Endothelial cell of umbilical vein (primary cell): ENCODE measurements around the gene MAEL. TPM values are rescaled to one million over a fixed set of nuclear protein-coding genes. Genes with fewer than 3 reads are reported as not detected.

ENCODE experiments used
- BruUV-seq: library from RNA; stranded (reverse); fragments of 400-500 nt; replicated peaks from 2 replicates; lab custom pipeline; 2021; lab: Mats Ljungman, UMichigan
- CTCF ChIA-PET: fragments of 300-600, 350-600 bp; sonication (Branson Sonifier 250); formaldehyde crosslinking; loops from one replicate; lab custom pipeline; 2021; ENCODE audit warnings: antibody characterized with exemption, inconsistent platforms; lab: Charles Lee
- POLR2A ChIA-PET: fragments of 300-600, 350-600 bp; sonication (Branson Sonifier 250); formaldehyde crosslinking; loops from one replicate; lab custom pipeline; 2021; ENCODE audit warnings: antibody characterized with exemption, inconsistent platforms; lab: Charles Lee
- DNase-seq: peaks from one replicate; pipeline ENCODE4 v3.0.0-alpha.2; 2011; ENCODE audit warnings: low read depth, low spot score
- FAIRE-seq: peaks from 2 replicates; lab custom pipeline; 2011; peaks lifted over from hg19 to GRCh38; lab: Jason Lieb, UNC
- H2AFZ ChIP-seq: 2 replicates; pipeline ENCODE4 v1.6.0; 2012; ENCODE audit warnings: low read depth, low read length, control low read depth, inconsistent platforms
- H3K27ac ChIP-seq: 2 replicates; pipeline ENCODE4 v1.5.1; 2011; ENCODE audit warnings: low read depth, mild to moderate bottlenecking, control low read depth, low read length, moderate library complexity; ENCODE audit not compliant: insufficient read depth
- H3K27me3 ChIP-seq, 2 experiments: 2 replicates each; pipeline versions ENCODE4 v1.6.0 to v1.6.1; 2011; ENCODE audit warnings: low read length in 2 of 2, mixed read lengths in 1 of 2; ENCODE audit not compliant: control insufficient read depth in 2 of 2, insufficient read depth in 2 of 2
- H3K36me3 ChIP-seq, 2 experiments: 2 replicates in 1 of 2; 3 replicates in 1 of 2; pipeline ENCODE4 v1.5.1; 2011; ENCODE audit warnings: low read length in 2 of 2, mild to moderate bottlenecking in 1 of 2, moderate library complexity in 1 of 2; ENCODE audit not compliant: control insufficient read depth in 2 of 2, insufficient read depth in 2 of 2; ENCODE audit errors: extremely low read depth in 1 of 2
- H3K4me1 ChIP-seq: 3 replicates; pipeline ENCODE4 v1.5.1; 2011; ENCODE audit warnings: mild to moderate bottlenecking, low read length; ENCODE audit not compliant: control insufficient read depth, insufficient read depth; ENCODE audit errors: extremely low read depth
- H3K4me2 ChIP-seq: 2 replicates; pipeline ENCODE4 v1.6.1; 2011; ENCODE audit warnings: low read length, control low read depth, mixed read lengths; ENCODE audit not compliant: insufficient read depth
- H3K4me3 ChIP-seq, 3 experiments: fragments of 200-600 bp in 1 of 3; sonication (generic), shearing (Covaris generic) in 1 of 3; replicated peaks in 1 of 3; 2 replicates each; pipeline ENCODE4 v1.5.1; 2011 to 2016; ENCODE audit warnings: control low read depth in 3 of 3, low read length in 3 of 3, mild to moderate bottlenecking in 2 of 3, inconsistent platforms in 1 of 3, low read depth in 1 of 3, moderate library complexity in 1 of 3; ENCODE audit not compliant: insufficient read depth in 1 of 3
- H3K79me2 ChIP-seq: 2 replicates; pipeline ENCODE4 v1.6.0; 2012; ENCODE audit warnings: low read length, inconsistent platforms; ENCODE audit not compliant: control insufficient read depth, insufficient read depth
- H3K9ac ChIP-seq: replicated peaks from 2 replicates; pipeline ENCODE3; 2011; ENCODE audit warnings: low read length, control low read depth; ENCODE audit not compliant: insufficient read depth; ENCODE audit errors: extremely low read depth
- H3K9me1 ChIP-seq: replicated peaks from 3 replicates; pipeline ENCODE4 v1.6.0; 2011; ENCODE audit warnings: mild to moderate bottlenecking, low read length; ENCODE audit not compliant: control insufficient read depth, insufficient read depth; ENCODE audit errors: extremely low read depth
- H3K9me3 ChIP-seq: replicated peaks from 2 replicates; pipeline ENCODE4 v1.5.1; 2012; ENCODE audit warnings: low read length, inconsistent platforms; ENCODE audit not compliant: control insufficient read depth, insufficient read depth
- H4K20me1 ChIP-seq: replicated peaks from 2 replicates; pipeline ENCODE3; 2011; ENCODE audit warnings: mild to moderate bottlenecking, low read length; ENCODE audit not compliant: control insufficient read depth, insufficient read depth; ENCODE audit errors: extremely low read depth
- EZH2 ChIP-seq: IDR thresholded peaks from 2 replicates; pipeline ENCODE4 v1.6.1; 2012; ENCODE audit warnings: borderline replicate concordance, low read depth, mild to moderate bottlenecking, moderate library complexity, low read length, inconsistent platforms; ENCODE audit not compliant: severe bottlenecking
- FOS ChIP-seq: IDR thresholded peaks from 2 replicates; pipeline ENCODE4 v1.6.1; 2011; ENCODE audit warnings: mild to moderate bottlenecking, low read length, moderate library complexity, borderline replicate concordance; ENCODE audit not compliant: insufficient read depth
- GATA2 ChIP-seq: IDR thresholded peaks from 2 replicates; pipeline ENCODE4 v1.7.0; 2011; ENCODE audit warnings: low read depth, mild to moderate bottlenecking, moderate library complexity, mixed read lengths, low read length; ENCODE audit not compliant: insufficient read length, insufficient read depth
- JUN ChIP-seq: IDR thresholded peaks from 2 replicates; pipeline ENCODE4 v1.6.1; 2011; ENCODE audit warnings: borderline replicate concordance, low read depth; ENCODE audit not compliant: insufficient read length, insufficient read depth
- MYC ChIP-seq: IDR thresholded peaks from one replicate; pipeline ENCODE4 v1.6.1; 2011; ENCODE audit warnings: mild to moderate bottlenecking, low read depth, low read length
- POLR2A ChIP-seq: IDR thresholded peaks from 2 replicates; pipeline ENCODE4 v1.6.1; 2012; ENCODE audit warnings: low read depth, mild to moderate bottlenecking, control low read depth, low read length
- POLR2AphosphoS5 ChIP-seq: IDR thresholded peaks from 2 replicates; pipeline ENCODE4 v1.6.1; 2012; ENCODE audit warnings: low read depth, mild to moderate bottlenecking, control low read depth, low read length, moderate library complexity; ENCODE audit not compliant: insufficient read depth
- dilution Hi-C: fragments of 300-500 bp; cut with MboI; formaldehyde crosslinking; loops from one replicate; pipeline ENCODE4 v1.15.0; 2019; ENCODE audit warnings: low sequenced_read_pairs; ENCODE audit not compliant: extremely low pct_ligation_motif_present
- intact Hi-C: fragments of 100-400 bp; cut with micrococcal nuclease; formaldehyde crosslinking; loops from one replicate; pipeline ENCODE4 v1.10.0; 2022
- polyA plus RNA-seq, 4 experiments: library from polyadenylated mRNA; depleted of rRNA in 3 of 4; stranded (reverse) in 3 of 4; unstranded in 1 of 4; fragments of >200 nt; gene quantifications; 2 replicates each; pipeline versions ENCODE4 v1.2.1 to v1.2.3, GENCODE V29; 2011 to 2012; ENCODE audit warnings: missing spikeins in 1 of 4
- total RNA-seq: library from RNA; stranded (reverse); gene quantifications from 2 replicates; pipeline ENCODE4 v1.2.3, GENCODE V29; 2021
- TF ChIP-seq, protein P1 (sequence below): IDR thresholded peaks from 2 replicates; pipeline ENCODE4 v1.6.1; 2011; ENCODE audit not compliant: insufficient read depth, insufficient read length
- TF ChIP-seq, protein P2 (sequence below), 2 donors: IDR thresholded peaks; 1 replicate in 1 of 2; 2 replicates in 1 of 2; pipeline ENCODE4 v1.5.1; 2011; ENCODE audit warnings: low read length in 2 of 2, mild to moderate bottlenecking in 2 of 2, moderate library complexity in 2 of 2, control low read depth in 1 of 2, inconsistent platforms in 1 of 2, low read depth in 1 of 2; ENCODE audit not compliant: insufficient read depth in 1 of 2; ENCODE audit errors: extremely low read depth in 1 of 2

Gene MAEL
- total and polyA plus RNA-seq, 2 donors (not counting 3 experiments of a cell fraction or from before 2014, with no cell fraction given) = 0.04 TPM; not detected in 1

DNA sequence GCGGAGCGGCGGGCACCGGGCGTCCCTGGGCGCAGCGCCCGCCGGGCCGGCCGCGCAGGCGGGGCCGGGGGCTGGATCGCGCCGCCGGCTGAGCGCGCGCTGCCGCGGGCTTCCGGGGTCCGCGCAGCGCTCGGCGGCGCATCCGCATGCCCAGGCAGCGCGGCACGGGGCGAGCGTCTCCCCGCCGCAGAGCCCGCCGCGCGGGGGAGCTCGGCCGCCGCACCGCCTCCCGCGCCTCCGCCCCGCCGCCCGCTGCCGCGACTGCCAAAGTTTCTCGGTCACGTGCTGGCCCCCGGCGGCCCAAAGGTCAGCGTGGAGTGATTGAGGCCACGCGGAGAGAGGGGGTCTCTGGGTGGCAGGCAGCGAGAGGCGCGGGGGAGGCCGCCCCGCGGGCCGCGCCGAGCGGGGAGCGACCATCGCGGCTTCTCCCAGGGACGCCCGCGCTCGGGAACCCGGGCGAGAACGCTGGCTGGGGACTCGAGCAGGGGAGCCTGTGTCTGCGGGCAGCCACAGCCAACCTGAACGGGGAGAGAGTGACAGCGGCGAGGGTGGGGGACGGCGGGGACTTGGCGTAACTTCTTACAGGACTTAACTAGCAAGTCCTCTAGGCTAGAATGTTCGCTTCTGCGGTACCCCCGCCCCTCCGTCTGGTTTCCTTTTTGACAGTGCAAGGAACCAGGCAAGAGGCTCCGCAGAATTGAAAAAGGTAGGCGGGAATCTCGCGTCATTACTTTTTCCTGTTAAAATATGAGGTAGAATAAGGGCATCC lies 13.5 kb upstream of the MAEL start, which contains the start of gene ILDR2:
Gene ILDR2 (minus strand): TSS at position 180 of the 769 bp plus-strand sequence. CDS start 272 bp downstream, outside the sequence.
- peak within 1 kb of the TSS; percentile 34 to 39 (median 35) for H3K4me3 ChIP-seq
- H3K9ac ChIP-seq = no peak within 1 kb of the TSS
- ChIA-PET POLR2A (no interaction called here), CTCF (no interaction called here)
- peaks cover 5% of the 10 kb centered on the region for H3K4me1 ChIP-seq
- no peaks in the 10 kb centered on the region for H3K9me1 ChIP-seq
- intact Hi-C loops (no loop called here), dilution Hi-C loops (no loop called here)
- no peaks in the 10 kb centered on the region for H3K36me3 ChIP-seq
- peak within 1 kb of the TSS; percentile 66 for H2AFZ ChIP-seq
- H3K4me2 ChIP-seq = peak within 1 kb of the TSS; percentile 63
- DNase-seq = peak; percentile 10
- peak; percentile 47 for TF ChIP-seq EZH2
- TF ChIP-seq, protein P1, sequence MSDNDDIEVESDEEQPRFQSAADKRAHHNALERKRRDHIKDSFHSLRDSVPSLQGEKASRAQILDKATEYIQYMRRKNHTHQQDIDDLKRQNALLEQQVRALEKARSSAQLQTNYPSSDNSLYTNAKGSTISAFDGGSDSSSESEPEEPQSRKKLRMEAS = no peak
- no peak within 1 kb of the TSS for H3K27ac ChIP-seq
- H3K27me3 ChIP-seq = peaks cover 29 to 38% of the 10 kb centered on the region in 2 experiments
- peak; percentile 49 for FAIRE-seq
- BruUV-seq = no TSS peak
- H3K79me2 ChIP-seq = no peaks in the 10 kb centered on the region
- H4K20me1 ChIP-seq = no peaks in the 10 kb centered on the region
- H3K9me3 ChIP-seq = no peaks in the 10 kb centered on the region

DNA sequence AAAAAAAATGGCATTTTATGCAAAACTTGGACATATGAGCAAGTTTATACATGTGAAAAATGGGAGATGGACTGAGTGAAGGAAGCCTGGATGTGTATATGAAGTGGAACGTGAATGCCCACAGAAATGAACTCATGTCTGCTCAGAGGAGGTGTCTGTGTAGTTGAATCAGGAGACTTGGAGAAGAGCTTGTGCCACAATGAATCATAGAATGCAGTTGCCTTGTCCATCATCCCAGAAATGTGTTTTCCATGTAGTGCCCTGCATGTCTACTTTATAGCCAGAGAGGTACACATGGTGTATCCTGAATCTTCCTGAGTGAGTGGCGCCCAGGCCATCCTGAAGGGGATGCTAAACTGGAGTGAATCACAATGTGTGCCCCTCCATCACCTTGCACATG lies 11.1 kb upstream of the MAEL start:
- Histone ChIP-seq H3K79me2 (no peaks in the 10 kb centered on the region), H3K9me1 (no peaks in the 10 kb centered on the region), H3K9me3 (no peaks in the 10 kb centered on the region), H3K9ac (no peak overlapping the region), H3K27ac (no peak overlapping the region), H3K4me3 (no peak overlapping the region), H3K36me3 (no peaks in the 10 kb centered on the region), H3K4me2 (no peak overlapping the region), H2AFZ (no peak overlapping the region), H4K20me1 (no peaks in the 10 kb centered on the region), H3K27me3 (peaks cover 28 to 38% of the 10 kb centered on the region in 2 experiments), H3K4me1 (peaks cover 5% of the 10 kb centered on the region)
- dilution Hi-C loops = no loop called here
- intact Hi-C loops = no loop called here
- TF ChIP-seq, protein P1 = no peak
- TF ChIP-seq, protein P2, sequence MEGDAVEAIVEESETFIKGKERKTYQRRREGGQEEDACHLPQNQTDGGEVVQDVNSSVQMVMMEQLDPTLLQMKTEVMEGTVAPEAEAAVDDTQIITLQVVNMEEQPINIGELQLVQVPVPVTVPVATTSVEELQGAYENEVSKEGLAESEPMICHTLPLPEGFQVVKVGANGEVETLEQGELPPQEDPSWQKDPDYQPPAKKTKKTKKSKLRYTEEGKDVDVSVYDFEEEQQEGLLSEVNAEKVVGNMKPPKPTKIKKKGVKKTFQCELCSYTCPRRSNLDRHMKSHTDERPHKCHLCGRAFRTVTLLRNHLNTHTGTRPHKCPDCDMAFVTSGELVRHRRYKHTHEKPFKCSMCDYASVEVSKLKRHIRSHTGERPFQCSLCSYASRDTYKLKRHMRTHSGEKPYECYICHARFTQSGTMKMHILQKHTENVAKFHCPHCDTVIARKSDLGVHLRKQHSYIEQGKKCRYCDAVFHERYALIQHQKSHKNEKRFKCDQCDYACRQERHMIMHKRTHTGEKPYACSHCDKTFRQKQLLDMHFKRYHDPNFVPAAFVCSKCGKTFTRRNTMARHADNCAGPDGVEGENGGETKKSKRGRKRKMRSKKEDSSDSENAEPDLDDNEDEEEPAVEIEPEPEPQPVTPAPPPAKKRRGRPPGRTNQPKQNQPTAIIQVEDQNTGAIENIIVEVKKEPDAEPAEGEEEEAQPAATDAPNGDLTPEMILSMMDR (IDR thresholded peaks at IDR 0.05; ENCODE audit: extremely low read depth in 1 of 2, insufficient read depth in 1 of 2, low read depth in 1 of 2, low read length in 2 of 2) = no peak
- TF ChIP-seq GATA2 = no peak
- TF ChIP-seq MYC = no peak
- TF ChIP-seq FOS = no peak
- no peak for TF ChIP-seq EZH2
- no peak for TF ChIP-seq JUN
- TF ChIP-seq POLR2A = no peak
- no peak for TF ChIP-seq POLR2AphosphoS5
- no TSS peak for BruUV-seq
- FAIRE-seq (no peak), DNase-seq (no peak)
- ChIA-PET CTCF (no interaction called here), POLR2A (no interaction called here)
